GM12878 (cell line): Measurements from ENCODE around the gene TRIM22. TPM values are rescaled to one million over a fixed set of nuclear protein-coding genes. Genes with fewer than 3 reads are reported as not detected.

Experiments
- CREB1 ChIP-seq: IDR thresholded peaks from 2 replicates; pipeline ENCODE4 v1.6.1; 2012; ENCODE audit warnings: low read depth, mild to moderate bottlenecking, inconsistent platforms
- GATAD2B ChIP-seq: fragments of 450-650 bp; conservative IDR thresholded peaks from 2 replicates; pipeline ENCODE4 v1.6.1; 2017; ENCODE audit warnings: low read depth, mild to moderate bottlenecking, moderate library complexity
- HDAC2 ChIP-seq: fragments of 200-600 bp; sonication (generic); IDR thresholded peaks from 2 replicates; pipeline ENCODE4 v1.6.1; 2017
- JUND ChIP-seq: IDR thresholded peaks from 2 replicates; pipeline ENCODE4 v1.6.1; 2012; ENCODE audit warnings: low read depth, mild to moderate bottlenecking, low read length, improper control_type of control experiment, moderate library complexity
- POLR2AphosphoS2 ChIP-seq: IDR thresholded peaks from 2 replicates; pipeline ENCODE4 v1.6.1; 2011; ENCODE audit warnings: low read depth, mild to moderate bottlenecking, low read length, improper control_type of control experiment, moderate library complexity
- RELA ChIP-seq: fragments of 450-650 bp; IDR thresholded peaks from 2 replicates; pipeline ENCODE4 v1.8.0; 2014; ENCODE audit warnings: borderline replicate concordance; ENCODE audit not compliant: partially characterized antibody
- SPI1 ChIP-seq: IDR thresholded peaks from 2 replicates; pipeline ENCODE4 v1.6.1; 2011; ENCODE audit warnings: low read depth, mild to moderate bottlenecking, low read length, moderate library complexity, borderline replicate concordance; ENCODE audit not compliant: insufficient read depth
- SUPT20H ChIP-seq: IDR thresholded peaks from 2 replicates; pipeline ENCODE4 v1.6.1; 2011; ENCODE audit warnings: low read depth, mild to moderate bottlenecking, low read length, moderate library complexity, borderline replicate concordance; ENCODE audit not compliant: control insufficient read depth
- TCF7 ChIP-seq: IDR thresholded peaks from 2 replicates; pipeline ENCODE4 v1.6.1; 2014; ENCODE audit warnings: antibody characterized with exemption, borderline replicate concordance
- WRNIP1 ChIP-seq: IDR thresholded peaks from 2 replicates; pipeline ENCODE4 v1.6.1; 2011; ENCODE audit warnings: low read depth, low read length, improper control_type of control experiment, borderline replicate concordance
- ZNF24 ChIP-seq: fragments of 450-650 bp; IDR thresholded peaks from 2 replicates; pipeline ENCODE4 v1.6.1; 2017; ENCODE audit warnings: antibody characterized with exemption, mild to moderate bottlenecking
- polyA plus RNA-seq, 11 experiments: library from polyadenylated mRNA; depleted of rRNA in 4 of 11; unstranded in 6 of 11; stranded (reverse) in 5 of 11; fragments of >200 nt; fragmentation: Nextera tagmentation in 4 of 11; fragmentation: Illumina TruSeq in 1 of 11; extraction: Ambion mirVana in 4 of 11; extraction: Trizol in 1 of 11; gene quantifications; 1 replicate in 1 of 11; 2 replicates in 10 of 11; pipeline versions ENCODE4 v1.2.1 to v1.2.3, GENCODE V29; 2011 to 2016; ENCODE audit warnings: inconsistent platforms in 2 of 11, missing spikeins in 2 of 11, low read depth in 1 of 11
- total RNA-seq, 4 experiments: library from RNA; depleted of rRNA in 3 of 4; stranded (reverse); fragments of >200 nt in 3 of 4; fragmentation: Illumina TruSeq in 1 of 4; extraction: Trizol in 1 of 4; gene quantifications; 2 replicates each; pipeline versions ENCODE4 v1.2.1 to v1.2.3, GENCODE V29; 2013 to 2021
- TF ChIP-seq, protein P1 (sequence below): IDR thresholded peaks from 2 replicates; pipeline ENCODE4 v1.6.1; 2012; ENCODE audit warnings: low read depth, low read length, improper control_type of control experiment
- TF ChIP-seq, protein P2 (sequence below): fragments of 450-650 bp; formaldehyde crosslinking; IDR thresholded peaks from 2 replicates; pipeline ENCODE4 v1.4.0; 2020; ENCODE audit warnings: mild to moderate bottlenecking, moderate library complexity
- TF ChIP-seq, protein P3 (sequence below): fragments of 450-650 bp; IDR thresholded peaks from 2 replicates; pipeline ENCODE4 v1.6.1; 2018; ENCODE audit warnings: borderline replicate concordance, mild to moderate bottlenecking; ENCODE audit not compliant: partially characterized antibody
- TF ChIP-seq, protein P4 (sequence below): fragments of 450-650 bp; IDR thresholded peaks from 2 replicates; pipeline ENCODE4 v1.6.1; 2017; ENCODE audit warnings: mild to moderate bottlenecking, moderate library complexity
- TF ChIP-seq, protein P5 (sequence below): IDR thresholded peaks from 2 replicates; pipeline ENCODE4 v1.6.1; 2012; ENCODE audit warnings: low read depth, low read length, improper control_type of control experiment
- TF ChIP-seq, protein P6 (sequence below): IDR thresholded peaks from 2 replicates; pipeline ENCODE4 v1.6.1; 2011; ENCODE audit warnings: low read depth, low read length, improper control_type of control experiment, borderline replicate concordance

Gene TRIM22
- total and polyA plus RNA-seq, 10 of the 15 experiments (the other 5 are each of a cell fraction or from before 2014, with no cell fraction given) = 116 to 485 (median 204) TPM

DNA sequence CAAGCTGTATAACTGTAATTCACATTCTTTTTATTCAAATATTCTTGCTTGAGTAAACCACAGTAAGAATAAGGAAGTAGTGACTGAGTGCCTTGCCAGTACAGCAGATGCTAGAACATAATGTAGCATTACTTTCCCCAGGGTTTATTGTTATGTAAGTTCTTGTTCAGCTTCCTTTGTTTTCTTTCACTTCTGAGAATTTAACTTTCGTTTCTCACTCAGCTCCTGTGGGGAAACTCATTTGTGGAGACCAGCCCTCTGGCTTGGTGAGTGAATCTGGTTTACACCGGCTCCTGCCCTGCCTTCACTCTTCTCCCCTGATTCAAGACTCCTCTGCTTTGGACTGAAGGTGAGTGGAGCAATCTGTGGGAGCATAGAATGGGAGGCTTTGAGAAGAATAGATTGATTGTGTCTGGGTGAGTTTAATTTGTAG, at the start of gene TRIM22 (continued):
- TF ChIP-seq TCF7 = no peak
- TF ChIP-seq, protein P1, sequence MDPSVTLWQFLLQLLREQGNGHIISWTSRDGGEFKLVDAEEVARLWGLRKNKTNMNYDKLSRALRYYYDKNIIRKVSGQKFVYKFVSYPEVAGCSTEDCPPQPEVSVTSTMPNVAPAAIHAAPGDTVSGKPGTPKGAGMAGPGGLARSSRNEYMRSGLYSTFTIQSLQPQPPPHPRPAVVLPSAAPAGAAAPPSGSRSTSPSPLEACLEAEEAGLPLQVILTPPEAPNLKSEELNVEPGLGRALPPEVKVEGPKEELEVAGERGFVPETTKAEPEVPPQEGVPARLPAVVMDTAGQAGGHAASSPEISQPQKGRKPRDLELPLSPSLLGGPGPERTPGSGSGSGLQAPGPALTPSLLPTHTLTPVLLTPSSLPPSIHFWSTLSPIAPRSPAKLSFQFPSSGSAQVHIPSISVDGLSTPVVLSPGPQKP = no peak
- no peak for TF ChIP-seq CREB1
- peak; percentile 41; the same call in 1 of the 2 replicates for TF ChIP-seq SPI1
- TF ChIP-seq, protein P2, sequence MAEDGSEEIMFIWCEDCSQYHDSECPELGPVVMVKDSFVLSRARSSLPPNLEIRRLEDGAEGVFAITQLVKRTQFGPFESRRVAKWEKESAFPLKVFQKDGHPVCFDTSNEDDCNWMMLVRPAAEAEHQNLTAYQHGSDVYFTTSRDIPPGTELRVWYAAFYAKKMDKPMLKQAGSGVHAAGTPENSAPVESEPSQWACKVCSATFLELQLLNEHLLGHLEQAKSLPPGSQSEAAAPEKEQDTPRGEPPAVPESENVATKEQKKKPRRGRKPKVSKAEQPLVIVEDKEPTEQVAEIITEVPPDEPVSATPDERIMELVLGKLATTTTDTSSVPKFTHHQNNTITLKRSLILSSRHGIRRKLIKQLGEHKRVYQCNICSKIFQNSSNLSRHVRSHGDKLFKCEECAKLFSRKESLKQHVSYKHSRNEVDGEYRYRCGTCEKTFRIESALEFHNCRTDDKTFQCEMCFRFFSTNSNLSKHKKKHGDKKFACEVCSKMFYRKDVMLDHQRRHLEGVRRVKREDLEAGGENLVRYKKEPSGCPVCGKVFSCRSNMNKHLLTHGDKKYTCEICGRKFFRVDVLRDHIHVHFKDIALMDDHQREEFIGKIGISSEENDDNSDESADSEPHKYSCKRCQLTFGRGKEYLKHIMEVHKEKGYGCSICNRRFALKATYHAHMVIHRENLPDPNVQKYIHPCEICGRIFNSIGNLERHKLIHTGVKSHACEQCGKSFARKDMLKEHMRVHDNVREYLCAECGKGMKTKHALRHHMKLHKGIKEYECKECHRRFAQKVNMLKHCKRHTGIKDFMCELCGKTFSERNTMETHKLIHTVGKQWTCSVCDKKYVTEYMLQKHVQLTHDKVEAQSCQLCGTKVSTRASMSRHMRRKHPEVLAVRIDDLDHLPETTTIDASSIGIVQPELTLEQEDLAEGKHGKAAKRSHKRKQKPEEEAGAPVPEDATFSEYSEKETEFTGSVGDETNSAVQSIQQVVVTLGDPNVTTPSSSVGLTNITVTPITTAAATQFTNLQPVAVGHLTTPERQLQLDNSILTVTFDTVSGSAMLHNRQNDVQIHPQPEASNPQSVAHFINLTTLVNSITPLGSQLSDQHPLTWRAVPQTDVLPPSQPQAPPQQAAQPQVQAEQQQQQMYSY (CRISPR knock-in tag) = no peak
- TF ChIP-seq JUND = no peak
- TF ChIP-seq, protein P3, sequence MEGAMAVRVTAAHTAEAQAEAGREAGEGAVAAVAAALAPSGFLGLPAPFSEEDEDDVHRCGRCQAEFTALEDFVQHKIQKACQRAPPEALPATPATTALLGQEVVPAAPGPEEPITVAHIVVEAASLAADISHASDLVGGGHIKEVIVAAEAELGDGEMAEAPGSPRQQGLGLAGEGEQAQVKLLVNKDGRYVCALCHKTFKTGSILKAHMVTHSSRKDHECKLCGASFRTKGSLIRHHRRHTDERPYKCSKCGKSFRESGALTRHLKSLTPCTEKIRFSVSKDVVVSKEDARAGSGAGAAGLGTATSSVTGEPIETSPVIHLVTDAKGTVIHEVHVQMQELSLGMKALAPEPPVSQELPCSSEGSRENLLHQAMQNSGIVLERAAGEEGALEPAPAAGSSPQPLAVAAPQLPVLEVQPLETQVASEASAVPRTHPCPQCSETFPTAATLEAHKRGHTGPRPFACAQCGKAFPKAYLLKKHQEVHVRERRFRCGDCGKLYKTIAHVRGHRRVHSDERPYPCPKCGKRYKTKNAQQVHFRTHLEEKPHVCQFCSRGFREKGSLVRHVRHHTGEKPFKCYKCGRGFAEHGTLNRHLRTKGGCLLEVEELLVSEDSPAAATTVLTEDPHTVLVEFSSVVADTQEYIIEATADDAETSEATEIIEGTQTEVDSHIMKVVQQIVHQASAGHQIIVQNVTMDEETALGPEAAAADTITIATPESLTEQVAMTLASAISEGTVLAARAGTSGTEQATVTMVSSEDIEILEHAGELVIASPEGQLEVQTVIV = no peak
- TF ChIP-seq, protein P4, sequence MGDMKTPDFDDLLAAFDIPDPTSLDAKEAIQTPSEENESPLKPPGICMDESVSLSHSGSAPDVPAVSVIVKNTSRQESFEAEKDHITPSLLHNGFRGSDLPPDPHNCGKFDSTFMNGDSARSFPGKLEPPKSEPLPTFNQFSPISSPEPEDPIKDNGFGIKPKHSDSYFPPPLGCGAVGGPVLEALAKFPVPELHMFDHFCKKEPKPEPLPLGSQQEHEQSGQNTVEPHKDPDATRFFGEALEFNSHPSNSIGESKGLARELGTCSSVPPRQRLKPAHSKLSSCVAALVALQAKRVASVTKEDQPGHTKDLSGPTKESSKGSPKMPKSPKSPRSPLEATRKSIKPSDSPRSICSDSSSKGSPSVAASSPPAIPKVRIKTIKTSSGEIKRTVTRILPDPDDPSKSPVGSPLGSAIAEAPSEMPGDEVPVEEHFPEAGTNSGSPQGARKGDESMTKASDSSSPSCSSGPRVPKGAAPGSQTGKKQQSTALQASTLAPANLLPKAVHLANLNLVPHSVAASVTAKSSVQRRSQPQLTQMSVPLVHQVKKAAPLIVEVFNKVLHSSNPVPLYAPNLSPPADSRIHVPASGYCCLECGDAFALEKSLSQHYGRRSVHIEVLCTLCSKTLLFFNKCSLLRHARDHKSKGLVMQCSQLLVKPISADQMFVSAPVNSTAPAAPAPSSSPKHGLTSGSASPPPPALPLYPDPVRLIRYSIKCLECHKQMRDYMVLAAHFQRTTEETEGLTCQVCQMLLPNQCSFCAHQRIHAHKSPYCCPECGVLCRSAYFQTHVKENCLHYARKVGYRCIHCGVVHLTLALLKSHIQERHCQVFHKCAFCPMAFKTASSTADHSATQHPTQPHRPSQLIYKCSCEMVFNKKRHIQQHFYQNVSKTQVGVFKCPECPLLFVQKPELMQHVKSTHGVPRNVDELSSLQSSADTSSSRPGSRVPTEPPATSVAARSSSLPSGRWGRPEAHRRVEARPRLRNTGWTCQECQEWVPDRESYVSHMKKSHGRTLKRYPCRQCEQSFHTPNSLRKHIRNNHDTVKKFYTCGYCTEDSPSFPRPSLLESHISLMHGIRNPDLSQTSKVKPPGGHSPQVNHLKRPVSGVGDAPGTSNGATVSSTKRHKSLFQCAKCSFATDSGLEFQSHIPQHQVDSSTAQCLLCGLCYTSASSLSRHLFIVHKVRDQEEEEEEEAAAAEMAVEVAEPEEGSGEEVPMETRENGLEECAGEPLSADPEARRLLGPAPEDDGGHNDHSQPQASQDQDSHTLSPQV = no peak
- TF ChIP-seq, protein P5, sequence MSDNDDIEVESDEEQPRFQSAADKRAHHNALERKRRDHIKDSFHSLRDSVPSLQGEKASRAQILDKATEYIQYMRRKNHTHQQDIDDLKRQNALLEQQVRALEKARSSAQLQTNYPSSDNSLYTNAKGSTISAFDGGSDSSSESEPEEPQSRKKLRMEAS = no peak
- TF ChIP-seq HDAC2 = no peak
- TF ChIP-seq WRNIP1 = no peak
- no peak for TF ChIP-seq RELA
- TF ChIP-seq, protein P6, sequence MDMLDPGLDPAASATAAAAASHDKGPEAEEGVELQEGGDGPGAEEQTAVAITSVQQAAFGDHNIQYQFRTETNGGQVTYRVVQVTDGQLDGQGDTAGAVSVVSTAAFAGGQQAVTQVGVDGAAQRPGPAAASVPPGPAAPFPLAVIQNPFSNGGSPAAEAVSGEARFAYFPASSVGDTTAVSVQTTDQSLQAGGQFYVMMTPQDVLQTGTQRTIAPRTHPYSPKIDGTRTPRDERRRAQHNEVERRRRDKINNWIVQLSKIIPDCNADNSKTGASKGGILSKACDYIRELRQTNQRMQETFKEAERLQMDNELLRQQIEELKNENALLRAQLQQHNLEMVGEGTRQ = no peak
- TF ChIP-seq ZNF24 = peak; percentile 89
- no peak for TF ChIP-seq POLR2AphosphoS2
- TF ChIP-seq GATAD2B = 0 out of 2 replicates have a peak, but pooled peaks have one; percentile 21
- no peak for TF ChIP-seq SUPT20H
